Measurements from ENCODE around the gene SMC4. TPM values are rescaled to one million over a fixed set of nuclear protein-coding genes. Genes with fewer than 3 reads are reported as not detected.
A peak's percentile ranks its signal among the peaks of the same experiment; 100 is the strongest.

The SMC4 gene
- total RNA-seq, 2 donors from 2014 or later = 12.5 to 35.6 TPM

DNA sequence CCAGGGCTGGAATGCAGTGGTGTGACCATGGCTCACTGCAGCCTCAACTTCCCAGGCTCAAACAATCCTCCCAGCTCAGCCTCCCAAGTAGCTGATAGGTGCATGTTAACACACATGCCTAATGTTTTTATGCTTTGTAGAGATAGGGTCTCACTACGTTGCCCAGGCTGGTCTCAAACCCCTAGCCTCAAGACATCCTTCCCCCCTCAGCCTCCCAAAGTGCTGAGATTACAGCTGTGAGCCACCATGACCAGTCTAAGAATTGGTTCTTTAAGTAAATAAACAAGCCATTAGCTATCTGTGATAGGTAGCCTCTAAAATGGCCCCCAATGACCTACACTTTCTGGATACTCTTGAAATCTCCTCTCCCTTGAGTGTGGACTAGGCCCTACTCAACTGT, 46.4 kb downstream of the SMC4 start:
- 89 to 90% methylated on average over 1 of the region's 1 CpG for WGBS, 2 donors
- intact Hi-C loops (cut with DNase I) = no loop called here
- Histone ChIP-seq H3K9me3 (no peaks in the 10 kb centered on the region), H3K4me1 (peaks cover 15% of the 10 kb centered on the region), H3K27me3 (no peaks in the 10 kb centered on the region), H3K27ac (no peak overlapping the region), H3K36me3 (replicated peaks in 1 of 2; ENCODE audit: insufficient read depth in 1 of 2, low read depth in 2 of 2) (no peaks in the 10 kb centered on the region), H3K4me3 (no peak overlapping the region)
- TF ChIP-seq, protein P1, sequence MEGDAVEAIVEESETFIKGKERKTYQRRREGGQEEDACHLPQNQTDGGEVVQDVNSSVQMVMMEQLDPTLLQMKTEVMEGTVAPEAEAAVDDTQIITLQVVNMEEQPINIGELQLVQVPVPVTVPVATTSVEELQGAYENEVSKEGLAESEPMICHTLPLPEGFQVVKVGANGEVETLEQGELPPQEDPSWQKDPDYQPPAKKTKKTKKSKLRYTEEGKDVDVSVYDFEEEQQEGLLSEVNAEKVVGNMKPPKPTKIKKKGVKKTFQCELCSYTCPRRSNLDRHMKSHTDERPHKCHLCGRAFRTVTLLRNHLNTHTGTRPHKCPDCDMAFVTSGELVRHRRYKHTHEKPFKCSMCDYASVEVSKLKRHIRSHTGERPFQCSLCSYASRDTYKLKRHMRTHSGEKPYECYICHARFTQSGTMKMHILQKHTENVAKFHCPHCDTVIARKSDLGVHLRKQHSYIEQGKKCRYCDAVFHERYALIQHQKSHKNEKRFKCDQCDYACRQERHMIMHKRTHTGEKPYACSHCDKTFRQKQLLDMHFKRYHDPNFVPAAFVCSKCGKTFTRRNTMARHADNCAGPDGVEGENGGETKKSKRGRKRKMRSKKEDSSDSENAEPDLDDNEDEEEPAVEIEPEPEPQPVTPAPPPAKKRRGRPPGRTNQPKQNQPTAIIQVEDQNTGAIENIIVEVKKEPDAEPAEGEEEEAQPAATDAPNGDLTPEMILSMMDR (IDR thresholded peaks at IDR 0.05) = no peak
- TF ChIP-seq POLR2A (IDR thresholded peaks at IDR 0.05) = no peak
- DNase-seq = no peak
- ATAC-seq = no peak

DNA sequence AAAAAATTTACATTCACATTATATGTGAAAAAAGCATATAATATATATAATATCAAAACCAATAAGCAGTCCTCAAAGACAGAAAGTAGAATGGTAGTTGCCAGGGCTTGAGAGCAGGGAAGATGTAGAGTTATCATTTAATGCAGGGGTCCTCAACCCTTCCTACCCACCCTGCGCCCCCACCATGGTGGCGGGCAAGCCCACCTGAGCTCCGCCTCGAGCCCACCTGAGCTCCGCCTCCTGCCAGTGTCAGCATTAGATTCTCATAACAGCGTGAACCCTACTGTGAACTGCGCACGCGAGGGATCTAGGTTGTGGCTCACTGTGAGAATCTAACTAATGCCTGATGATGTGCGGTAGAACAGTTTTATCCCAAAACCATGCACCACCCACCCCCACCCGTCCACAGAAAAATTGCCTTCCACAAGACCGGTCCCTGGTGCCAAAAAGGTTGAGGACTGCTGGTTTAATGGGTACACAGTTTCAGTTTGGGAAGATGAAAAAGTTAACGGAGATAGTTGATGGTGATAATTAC, 47.1 kb downstream of the SMC4 start:
- WGBS, 2 donors = 94% methylated on average over 13 of the region's 13 CpGs
- ATAC-seq (no peak), DNase-seq (no peak)
- no peaks in the 10 kb centered on the region for H3K27me3 ChIP-seq
- H3K4me3 ChIP-seq = no peak overlapping the region
- no peak overlapping the region for H3K27ac ChIP-seq
- no peaks in the 10 kb centered on the region for H3K36me3 ChIP-seq (replicated peaks in 1 of 2; ENCODE audit: insufficient read depth in 1 of 2, low read depth in 2 of 2)
- TF ChIP-seq, protein P1 (IDR thresholded peaks at IDR 0.05) = no peak
- no peak for TF ChIP-seq POLR2A (IDR thresholded peaks at IDR 0.05)
- H3K4me1 ChIP-seq = peaks cover 15% of the 10 kb centered on the region
- intact Hi-C loops (cut with DNase I) = no loop called here
- H3K9me3 ChIP-seq = no peaks in the 10 kb centered on the region

DNA sequence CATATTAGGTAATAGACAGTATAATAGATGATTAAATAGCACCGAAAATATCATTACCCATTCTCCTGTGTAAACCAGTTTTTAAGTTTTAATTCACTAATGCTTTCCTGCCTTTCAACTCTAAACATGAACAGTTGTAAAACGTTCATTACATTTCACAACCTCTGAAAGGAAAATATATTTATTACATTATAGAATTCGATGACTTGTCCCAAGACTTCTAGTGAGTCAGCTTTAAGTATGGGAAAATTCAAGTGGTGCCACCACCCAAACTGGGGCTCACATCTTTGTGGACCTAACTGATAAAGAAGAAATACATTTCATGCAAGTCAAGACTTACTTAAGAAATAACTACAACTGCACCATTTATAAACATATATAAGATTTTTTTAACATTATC, 48.1 kb downstream of the SMC4 start:
- H3K36me3 ChIP-seq (replicated peaks in 1 of 2; ENCODE audit: insufficient read depth in 1 of 2, low read depth in 2 of 2) = no peaks in the 10 kb centered on the region
- whole genome bisulfite sequencing, 2 donors = 62 to 68% methylated on average over 3 of the region's 3 CpGs
- H3K4me1 ChIP-seq = peaks cover 15% of the 10 kb centered on the region
- H3K4me3 ChIP-seq = no peak overlapping the region
- no peaks in the 10 kb centered on the region for H3K9me3 ChIP-seq
- no peak overlapping the region for H3K27ac ChIP-seq
- H3K27me3 ChIP-seq = no peaks in the 10 kb centered on the region
- no peak for ATAC-seq
- no peak for DNase-seq
- no peak for TF ChIP-seq POLR2A (IDR thresholded peaks at IDR 0.05)
- TF ChIP-seq, protein P1 (IDR thresholded peaks at IDR 0.05) = no peak
- intact Hi-C loops (cut with DNase I) = no loop called here

DNA sequence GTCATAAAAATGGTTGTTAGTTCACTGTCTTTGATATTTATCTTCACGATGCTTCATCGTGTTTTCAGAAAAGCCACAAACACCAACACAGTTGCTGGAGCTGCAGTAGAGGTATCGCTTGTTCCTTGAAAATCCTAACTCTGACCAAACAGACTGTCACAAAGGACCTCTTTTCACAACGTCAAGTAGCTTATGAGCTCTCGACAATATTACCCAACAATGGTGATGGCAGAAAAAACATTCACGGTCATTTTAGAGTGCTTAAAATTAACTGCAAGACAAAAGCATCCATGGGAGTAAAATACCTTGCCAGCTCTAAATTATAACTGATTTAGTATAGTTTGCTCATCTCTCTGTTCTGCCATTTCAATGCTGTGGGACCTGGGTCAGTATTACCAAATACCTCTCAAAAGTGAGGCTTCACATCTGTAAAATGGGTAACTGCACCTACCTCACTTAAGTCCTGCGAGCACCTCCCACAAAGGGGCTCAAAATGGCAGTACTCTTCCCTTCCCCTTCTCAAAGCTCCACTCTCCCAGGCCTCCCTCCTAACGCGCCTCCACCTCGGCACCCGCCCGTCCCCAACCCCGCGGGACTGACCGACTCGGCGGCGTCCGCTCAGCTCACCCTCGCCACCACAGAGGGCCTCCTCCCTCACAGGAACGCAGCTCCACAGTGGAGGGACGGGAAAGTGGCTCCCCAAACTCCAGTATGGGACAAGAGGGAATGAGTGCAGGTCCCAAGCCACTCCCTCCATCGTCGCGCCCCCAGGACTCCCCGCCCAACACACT, 49.6 kb downstream of the SMC4 start:
- WGBS, 2 donors = 6% methylated on average over 13 to 26 of the region's 26 CpGs
- DNase-seq (no peak), ATAC-seq (peak; percentile 56)
- H3K9me3 ChIP-seq = no peaks in the 10 kb centered on the region
- intact Hi-C loops (cut with DNase I) = no loop called here
- no peaks in the 10 kb centered on the region for H3K27me3 ChIP-seq
- peak overlapping the region; percentile 2 to 23 for H3K4me3 ChIP-seq
- TF ChIP-seq, protein P1 (IDR thresholded peaks at IDR 0.05) = no peak
- TF ChIP-seq POLR2A (IDR thresholded peaks at IDR 0.05) = no peak
- peak overlapping the region; percentile 42 to 74 (median 62) for H3K27ac ChIP-seq
- H3K36me3 ChIP-seq (replicated peaks in 1 of 2; ENCODE audit: insufficient read depth in 1 of 2, low read depth in 2 of 2) = no peaks in the 10 kb centered on the region
- H3K4me1 ChIP-seq = peaks cover 15% of the 10 kb centered on the region

All from body of pancreas (tissue), 4 donors.